GM18502 (cell line): Measurements from ENCODE around the gene FAM3D.
A peak's percentile ranks its signal among the peaks of the same experiment; 100 is the strongest.

ENCODE experiments used
- ATAC-seq: cut with Tn5 transposase; IDR thresholded peaks from one replicate; pipeline ENCODE4 v1.9.1; 2021; ENCODE audit warnings: mild to moderate bottlenecking; ENCODE audit not compliant: unreplicated experiment, poor library complexity

Gene FAM3D

GRCh38 chr3:58629629-58630028 is 36.9 kb downstream of the FAM3D start:
- no peak for ATAC-seq

GRCh38 chr3:58628823-58629562 is 37.6 kb downstream of the FAM3D start:
- no peak for ATAC-seq

GRCh38 chr3:58627941-58628340 is 38.6 kb downstream of the FAM3D start:
- no peak for ATAC-seq

- no peak for ATAC-seq
Measured at GRCh38 chr3:58627570-58627885, 39.0 kb downstream of the FAM3D start.

- ATAC-seq: no peak
Measured at GRCh38 chr3:58626841-58627569, 39.6 kb downstream of the FAM3D start.

GRCh38 chr3:58625196-58625824 is 41.3 kb downstream of the FAM3D start:
- ATAC-seq: no peak

GRCh38 chr3:58624550-58624949 is 42.0 kb downstream of the FAM3D start:
- no peak for ATAC-seq

GRCh38 chr3:58623961-58624360 is 42.6 kb downstream of the FAM3D start:
- no peak for ATAC-seq

- no peak for ATAC-seq
Measured at GRCh38 chr3:58623478-58623877, 43.1 kb downstream of the FAM3D start.

GRCh38 chr3:58622892-58623291 is 43.7 kb downstream of the FAM3D start:
- no peak for ATAC-seq

- ATAC-seq: no peak
Measured at GRCh38 chr3:58622436-58622835, 44.1 kb downstream of the FAM3D start.

GRCh38 chr3:58621086-58621830 is 45.3 kb downstream of the FAM3D start:
- no peak for ATAC-seq

- no peak for ATAC-seq
Measured at GRCh38 chr3:58620421-58620820, 46.2 kb downstream of the FAM3D start.

GRCh38 chr3:58617338-58617761 is 49.2 kb downstream of the FAM3D start:
- ATAC-seq: no peak

GRCh38 chr3:58613236-58614132 is 53.1 kb downstream of the FAM3D start:
- ATAC-seq: no peak

- no peak for ATAC-seq
Measured at GRCh38 chr3:58612830-58613229, 53.7 kb downstream of the FAM3D start.

GRCh38 chr3:58609990-58610389 is 56.6 kb downstream of the FAM3D start:
- peak; percentile 45 for ATAC-seq

GRCh38 chr3:58608648-58609047 is 57.9 kb downstream of the FAM3D start:
- no peak for ATAC-seq

- peak; percentile 51 for ATAC-seq
Measured at GRCh38 chr3:58607816-58608215, 58.8 kb downstream of the FAM3D start.

- no peak for ATAC-seq
Measured at GRCh38 chr3:58606693-58607092, 59.9 kb downstream of the FAM3D start.
